DOHH2 (cell line): ENCODE measurements around the gene GALNT9.

ENCODE experiments used
- H3F3A ChIP-seq: fragments of 200-600 bp; sonication (generic), shearing (Covaris generic); 2 replicates; pipeline ENCODE4 v1.6.0; 2016; ENCODE audit warnings: antibody characterized with exemption, mild to moderate bottlenecking; ENCODE audit not compliant: control insufficient read depth, insufficient read depth
- H3K27ac ChIP-seq: fragments of 200-600 bp; sonication (generic); 2 replicates; pipeline ENCODE4 v1.5.1; 2014; ENCODE audit warnings: low read depth, mild to moderate bottlenecking, low read length, moderate library complexity
- H3K27me3 ChIP-seq: fragments of 200-600 bp; sonication (generic); 2 replicates; pipeline ENCODE4 v1.6.1; 2014; ENCODE audit warnings: mild to moderate bottlenecking, low read length, mixed read lengths; ENCODE audit not compliant: control insufficient read depth
- H3K36me3 ChIP-seq: fragments of 200-600 bp; sonication (generic); 2 replicates; pipeline ENCODE4 v1.6.1; 2014; ENCODE audit warnings: mild to moderate bottlenecking, low read length, moderate library complexity, mixed read lengths; ENCODE audit not compliant: control insufficient read depth
- H3K4me1 ChIP-seq: fragments of 200-600 bp; sonication (generic); 2 replicates; pipeline ENCODE4 v1.6.1; 2014; ENCODE audit warnings: mild to moderate bottlenecking, low read length, mixed read lengths; ENCODE audit not compliant: control insufficient read depth
- H3K4me2 ChIP-seq: fragments of 200-600 bp; sonication (generic); 2 replicates; pipeline ENCODE4 v1.6.0; 2014; ENCODE audit warnings: mild to moderate bottlenecking, low read length, moderate library complexity
- H3K4me3 ChIP-seq: fragments of 200-600 bp; sonication (generic); 2 replicates; pipeline ENCODE4 v1.5.1; 2014; ENCODE audit warnings: mild to moderate bottlenecking, low read length, mixed read lengths
- H3K79me2 ChIP-seq: fragments of 200-600 bp; sonication (generic); 2 replicates; pipeline ENCODE4 v1.6.1; 2014; ENCODE audit warnings: mild to moderate bottlenecking, low read length, mixed read lengths; ENCODE audit not compliant: control insufficient read depth
- H3K9me2 ChIP-seq: fragments of 200-600 bp; sonication (generic); replicated peaks from 2 replicates; pipeline ENCODE4 v1.6.1; 2014; ENCODE audit warnings: mild to moderate bottlenecking, low read length, mixed read lengths; ENCODE audit not compliant: control insufficient read depth
- H3K9me3 ChIP-seq: fragments of 200-600 bp; sonication (generic); 2 replicates; pipeline ENCODE4 v1.6.1; 2014; ENCODE audit warnings: antibody characterized with exemption, low read length, mixed read lengths; ENCODE audit not compliant: control insufficient read depth, insufficient read depth
- H4K20me1 ChIP-seq: fragments of 200-600 bp; sonication (generic); 2 replicates; pipeline ENCODE4 v1.6.0; 2014; ENCODE audit warnings: low read depth, mild to moderate bottlenecking, antibody characterized with exemption, low read length, moderate library complexity; ENCODE audit not compliant: control insufficient read depth, insufficient read depth
- EZH2phosphoT487 ChIP-seq: fragments of 200-600 bp; sonication (generic); IDR thresholded peaks from 2 replicates; pipeline ENCODE4 v1.6.1; 2017; ENCODE audit warnings: borderline replicate concordance, mild to moderate bottlenecking, antibody characterized with exemption, low read length, moderate library complexity, mixed read lengths
- TF ChIP-seq, protein P1 (sequence below): fragments of 200-600 bp; sonication (generic); IDR thresholded peaks from one replicate; pipeline ENCODE4 v1.5.1; 2014; ENCODE audit warnings: antibody characterized with exemption, mild to moderate bottlenecking, low read depth, low read length; ENCODE audit not compliant: poor library complexity, severe bottlenecking

GALNT9 gene

GRCh38 chr12:132278401-132279183, 50.8 kb downstream of the GALNT9 start:
- Histone ChIP-seq H3K9me3 (no peaks in the 10 kb centered on the region), H4K20me1 (no peaks in the 10 kb centered on the region), H3K4me3 (no peak overlapping the region), H3K9me2 (no peaks in the 10 kb centered on the region), H3K79me2 (no peaks in the 10 kb centered on the region), H3K36me3 (no peaks in the 10 kb centered on the region), H3K4me1 (no peaks in the 10 kb centered on the region), H3F3A (no peaks in the 10 kb centered on the region), H3K4me2 (no peak overlapping the region), H3K27ac (no peak overlapping the region), H3K27me3 (no peaks in the 10 kb centered on the region)
- TF ChIP-seq, protein P1, sequence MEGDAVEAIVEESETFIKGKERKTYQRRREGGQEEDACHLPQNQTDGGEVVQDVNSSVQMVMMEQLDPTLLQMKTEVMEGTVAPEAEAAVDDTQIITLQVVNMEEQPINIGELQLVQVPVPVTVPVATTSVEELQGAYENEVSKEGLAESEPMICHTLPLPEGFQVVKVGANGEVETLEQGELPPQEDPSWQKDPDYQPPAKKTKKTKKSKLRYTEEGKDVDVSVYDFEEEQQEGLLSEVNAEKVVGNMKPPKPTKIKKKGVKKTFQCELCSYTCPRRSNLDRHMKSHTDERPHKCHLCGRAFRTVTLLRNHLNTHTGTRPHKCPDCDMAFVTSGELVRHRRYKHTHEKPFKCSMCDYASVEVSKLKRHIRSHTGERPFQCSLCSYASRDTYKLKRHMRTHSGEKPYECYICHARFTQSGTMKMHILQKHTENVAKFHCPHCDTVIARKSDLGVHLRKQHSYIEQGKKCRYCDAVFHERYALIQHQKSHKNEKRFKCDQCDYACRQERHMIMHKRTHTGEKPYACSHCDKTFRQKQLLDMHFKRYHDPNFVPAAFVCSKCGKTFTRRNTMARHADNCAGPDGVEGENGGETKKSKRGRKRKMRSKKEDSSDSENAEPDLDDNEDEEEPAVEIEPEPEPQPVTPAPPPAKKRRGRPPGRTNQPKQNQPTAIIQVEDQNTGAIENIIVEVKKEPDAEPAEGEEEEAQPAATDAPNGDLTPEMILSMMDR: no peak
- no peak for TF ChIP-seq EZH2phosphoT487

DNA sequence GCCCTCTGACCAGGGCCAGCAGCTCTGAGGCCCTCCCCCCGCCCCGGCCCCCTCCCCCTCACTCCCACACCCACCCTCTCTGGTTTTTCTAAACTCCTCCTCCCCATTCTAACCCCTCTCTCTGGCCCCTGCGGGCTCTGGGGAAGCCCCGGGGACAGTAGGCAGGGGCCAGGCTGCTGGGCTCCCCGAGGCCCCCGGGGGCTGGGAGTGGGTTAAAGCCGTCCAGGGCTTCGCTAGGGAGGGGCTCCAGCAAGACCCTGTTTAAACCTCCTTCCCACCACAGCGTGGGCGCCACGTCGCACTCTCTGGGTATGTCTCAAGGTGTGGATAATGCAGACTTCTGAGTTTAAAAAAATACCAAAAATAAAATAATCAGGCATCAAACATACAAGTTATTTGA, 51.4 kb downstream of the GALNT9 start:
- Histone ChIP-seq H3F3A (no peaks in the 10 kb centered on the region), H3K36me3 (no peaks in the 10 kb centered on the region), H3K4me2 (no peak overlapping the region), H3K79me2 (no peaks in the 10 kb centered on the region), H4K20me1 (no peaks in the 10 kb centered on the region), H3K9me3 (no peaks in the 10 kb centered on the region), H3K9me2 (no peaks in the 10 kb centered on the region), H3K4me3 (no peak overlapping the region), H3K27me3 (no peaks in the 10 kb centered on the region), H3K27ac (no peak overlapping the region), H3K4me1 (no peaks in the 10 kb centered on the region)
- TF ChIP-seq EZH2phosphoT487: no peak
- TF ChIP-seq, protein P1: no peak

DNA sequence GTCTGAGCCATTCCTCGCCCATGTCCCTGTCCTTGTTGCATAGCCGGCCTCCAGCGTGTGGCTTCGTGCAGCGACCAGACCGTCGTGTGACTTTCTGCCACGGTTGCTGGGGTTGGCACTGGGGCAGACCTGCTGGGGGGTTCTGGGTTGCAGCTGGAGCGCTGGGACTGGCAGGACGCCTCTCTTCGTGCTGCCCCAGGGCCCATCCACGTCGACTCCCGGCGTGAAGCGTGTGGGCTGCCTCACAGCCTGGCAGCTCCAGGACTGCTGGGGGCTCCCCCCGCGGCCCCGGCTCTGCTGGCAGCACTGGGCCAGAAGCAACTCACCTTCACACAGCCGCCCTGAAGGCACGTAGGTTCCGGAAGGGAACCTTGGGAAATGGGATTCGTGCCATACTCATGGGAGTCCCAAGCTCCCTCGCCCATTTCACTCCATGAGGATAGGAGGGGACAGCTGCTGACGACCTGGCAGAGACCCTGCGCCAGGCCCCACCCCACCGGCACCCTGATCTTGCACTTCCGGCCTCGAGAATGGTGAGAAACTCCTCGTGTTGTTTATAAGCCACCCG, 51.9 kb downstream of the GALNT9 start:
- Histone ChIP-seq H3K36me3 (no peaks in the 10 kb centered on the region), H3K9me2 (no peaks in the 10 kb centered on the region), H3K27ac (no peak overlapping the region), H3K27me3 (no peaks in the 10 kb centered on the region), H3K9me3 (no peaks in the 10 kb centered on the region), H4K20me1 (no peaks in the 10 kb centered on the region), H3K4me3 (no peak overlapping the region), H3K4me1 (no peaks in the 10 kb centered on the region), H3F3A (no peaks in the 10 kb centered on the region), H3K79me2 (no peaks in the 10 kb centered on the region), H3K4me2 (no peak overlapping the region)
- TF ChIP-seq, protein P1: no peak
- no peak for TF ChIP-seq EZH2phosphoT487
